Fibroblast of villous mesenchyme (primary cell): ENCODE results near the gene NSDHL. TPM values are rescaled to one million over a fixed set of nuclear protein-coding genes. Genes with fewer than 3 reads are reported as not detected.

ENCODE experiments used
- DNase-seq: peaks from one replicate; pipeline ENCODE4 v3.0.0-alpha.2; 2010; ENCODE audit warnings: low read depth
- H3K4me3 ChIP-seq: 2 replicates; pipeline ENCODE4 v1.5.1; 2011; ENCODE audit warnings: low read depth, mild to moderate bottlenecking, low read length
- total RNA-seq: library from RNA; depleted of rRNA; stranded (reverse); fragments of >200 nt; gene quantifications from 2 replicates; pipeline ENCODE4 v1.2.3, GENCODE V29; 2012
- TF ChIP-seq, protein P1 (sequence below): IDR thresholded peaks from 2 replicates; pipeline ENCODE4 v1.5.1; 2012; ENCODE audit warnings: low read depth, mild to moderate bottlenecking, low read length; ENCODE audit not compliant: insufficient read depth

NSDHL gene
- total RNA-seq, 1 donor = 28.5 TPM

DNA sequence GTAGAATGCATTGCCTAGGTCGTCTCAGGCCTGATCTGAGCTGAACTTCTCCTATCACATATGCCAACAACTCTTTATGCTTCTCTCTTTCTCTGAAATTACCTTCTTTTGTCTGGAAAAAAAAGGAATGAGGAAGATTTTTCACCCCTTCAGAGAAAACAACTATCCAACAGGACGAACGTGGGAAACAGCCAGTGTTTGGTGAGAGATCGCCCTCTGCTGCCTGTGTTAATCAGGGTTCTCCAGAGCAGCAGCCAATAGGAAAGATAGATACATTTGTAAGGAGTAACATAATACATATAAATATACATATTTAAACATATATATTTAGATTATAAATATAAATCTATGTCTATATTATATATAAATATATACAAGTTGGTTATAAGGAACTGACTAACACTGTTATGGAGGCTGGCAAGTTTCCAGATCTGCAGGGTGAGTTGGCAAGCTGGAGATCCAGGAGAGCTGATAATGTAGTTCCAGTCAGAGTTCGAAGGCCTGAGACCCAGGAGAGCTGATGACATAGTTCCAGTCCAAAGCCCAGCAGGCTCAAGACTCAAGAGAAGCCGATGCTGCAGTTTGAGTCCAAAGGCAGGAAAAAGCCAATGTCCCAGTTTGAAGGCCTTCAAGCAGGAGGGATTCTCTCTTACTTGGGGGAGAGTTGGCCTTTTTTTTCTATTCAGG lies 13.6 kb upstream of the NSDHL start:
- TF ChIP-seq, protein P1, sequence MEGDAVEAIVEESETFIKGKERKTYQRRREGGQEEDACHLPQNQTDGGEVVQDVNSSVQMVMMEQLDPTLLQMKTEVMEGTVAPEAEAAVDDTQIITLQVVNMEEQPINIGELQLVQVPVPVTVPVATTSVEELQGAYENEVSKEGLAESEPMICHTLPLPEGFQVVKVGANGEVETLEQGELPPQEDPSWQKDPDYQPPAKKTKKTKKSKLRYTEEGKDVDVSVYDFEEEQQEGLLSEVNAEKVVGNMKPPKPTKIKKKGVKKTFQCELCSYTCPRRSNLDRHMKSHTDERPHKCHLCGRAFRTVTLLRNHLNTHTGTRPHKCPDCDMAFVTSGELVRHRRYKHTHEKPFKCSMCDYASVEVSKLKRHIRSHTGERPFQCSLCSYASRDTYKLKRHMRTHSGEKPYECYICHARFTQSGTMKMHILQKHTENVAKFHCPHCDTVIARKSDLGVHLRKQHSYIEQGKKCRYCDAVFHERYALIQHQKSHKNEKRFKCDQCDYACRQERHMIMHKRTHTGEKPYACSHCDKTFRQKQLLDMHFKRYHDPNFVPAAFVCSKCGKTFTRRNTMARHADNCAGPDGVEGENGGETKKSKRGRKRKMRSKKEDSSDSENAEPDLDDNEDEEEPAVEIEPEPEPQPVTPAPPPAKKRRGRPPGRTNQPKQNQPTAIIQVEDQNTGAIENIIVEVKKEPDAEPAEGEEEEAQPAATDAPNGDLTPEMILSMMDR = peak; percentile 55
- H3K4me3 ChIP-seq = no peak overlapping the region
- peak; percentile 49 for DNase-seq

DNA sequence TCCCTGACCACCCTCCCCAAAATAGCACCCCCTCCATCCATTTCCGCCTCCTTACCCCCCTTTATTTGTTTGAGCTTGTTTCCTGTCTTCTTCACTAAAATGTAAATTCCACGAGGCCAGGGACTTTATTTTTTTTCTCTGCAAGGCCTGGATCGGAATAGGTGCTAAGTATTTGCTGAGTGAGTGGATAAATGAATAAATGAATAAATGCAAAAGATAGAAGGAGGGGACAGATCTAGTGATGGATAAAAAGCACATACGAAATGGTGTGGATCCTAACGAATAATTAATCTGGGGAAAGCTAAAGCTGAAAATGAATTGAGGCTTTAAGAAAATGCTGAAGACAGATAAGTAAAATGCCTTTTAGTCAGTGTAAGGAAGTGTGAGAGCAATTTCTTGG lies 12.5 kb upstream of the NSDHL start:
- no peak overlapping the region for H3K4me3 ChIP-seq
- DNase-seq = no peak
- TF ChIP-seq, protein P1 = no peak

DNA sequence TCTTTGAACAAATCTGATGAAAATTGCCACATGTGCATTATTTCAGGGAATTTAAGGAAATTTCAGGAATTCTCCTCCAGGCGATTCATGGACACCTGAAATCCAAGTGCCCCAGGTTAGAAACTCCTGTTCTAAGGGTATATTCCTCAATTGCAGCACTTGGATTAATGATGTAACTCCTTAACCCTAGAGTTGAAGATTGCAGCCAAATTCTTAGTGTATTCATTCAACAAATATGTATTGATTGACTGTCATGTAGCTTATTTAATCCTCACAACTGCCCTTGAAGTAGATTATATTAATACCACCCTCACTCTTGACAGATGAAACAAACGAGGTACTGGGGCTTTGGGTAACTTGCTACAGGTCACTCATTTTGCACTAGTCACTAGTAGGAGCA lies 11.6 kb upstream of the NSDHL start:
- TF ChIP-seq, protein P1 = no peak
- no peak for DNase-seq
- H3K4me3 ChIP-seq = no peak overlapping the region

DNA sequence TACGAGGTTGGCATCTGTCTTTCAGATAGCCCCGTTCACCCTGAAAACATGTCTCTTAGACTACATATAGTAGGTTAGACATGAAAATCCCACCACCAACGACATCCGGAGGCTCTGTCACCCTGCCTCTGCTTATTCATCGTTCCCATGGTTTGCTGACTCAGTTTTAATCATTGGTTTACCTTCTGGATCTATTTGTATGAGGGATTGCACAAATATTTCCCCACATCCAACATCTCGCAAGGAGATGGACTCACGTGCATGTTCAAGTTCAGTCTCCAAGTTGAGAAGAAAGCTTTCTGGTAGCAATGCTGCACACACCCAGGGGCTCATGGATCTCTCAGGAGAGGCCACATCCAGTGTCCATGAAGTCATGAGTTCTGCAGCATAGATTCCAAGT lies 11.1 kb upstream of the NSDHL start:
- DNase-seq = peak; percentile 16
- H3K4me3 ChIP-seq = no peak overlapping the region
- TF ChIP-seq, protein P1 = no peak

DNA sequence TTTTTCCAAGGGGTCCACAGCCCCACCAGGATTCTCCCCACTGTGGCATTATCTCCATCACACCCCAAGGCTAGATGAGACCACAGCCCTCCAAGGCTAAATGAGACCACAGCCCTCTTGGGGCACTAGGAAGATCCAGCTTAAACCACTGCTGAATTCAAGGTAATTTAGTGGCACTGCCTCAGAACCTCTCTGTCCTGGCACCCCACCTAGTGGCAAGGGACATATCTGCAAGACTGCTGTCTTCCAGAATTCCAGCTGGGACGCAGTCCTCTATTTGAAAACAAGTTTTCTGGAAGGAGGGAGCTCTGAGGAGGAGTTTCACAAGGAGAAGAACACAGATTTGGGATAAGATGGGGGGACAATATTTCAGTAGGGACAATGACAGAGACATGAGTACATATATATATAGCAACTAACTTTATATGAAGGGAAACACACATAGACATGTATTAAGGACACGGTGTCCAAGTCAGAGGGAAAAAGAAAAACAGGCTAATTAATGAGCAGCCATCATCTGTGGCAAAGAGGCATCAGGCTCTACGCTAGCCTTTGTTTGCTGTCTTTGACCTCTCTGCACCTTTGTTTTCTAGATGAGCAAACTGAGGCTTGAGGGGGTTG lies 9.6 kb upstream of the NSDHL start:
- H3K4me3 ChIP-seq = no peak overlapping the region
- TF ChIP-seq, protein P1 = peak; percentile 70
- DNase-seq = peak; percentile 42

DNA sequence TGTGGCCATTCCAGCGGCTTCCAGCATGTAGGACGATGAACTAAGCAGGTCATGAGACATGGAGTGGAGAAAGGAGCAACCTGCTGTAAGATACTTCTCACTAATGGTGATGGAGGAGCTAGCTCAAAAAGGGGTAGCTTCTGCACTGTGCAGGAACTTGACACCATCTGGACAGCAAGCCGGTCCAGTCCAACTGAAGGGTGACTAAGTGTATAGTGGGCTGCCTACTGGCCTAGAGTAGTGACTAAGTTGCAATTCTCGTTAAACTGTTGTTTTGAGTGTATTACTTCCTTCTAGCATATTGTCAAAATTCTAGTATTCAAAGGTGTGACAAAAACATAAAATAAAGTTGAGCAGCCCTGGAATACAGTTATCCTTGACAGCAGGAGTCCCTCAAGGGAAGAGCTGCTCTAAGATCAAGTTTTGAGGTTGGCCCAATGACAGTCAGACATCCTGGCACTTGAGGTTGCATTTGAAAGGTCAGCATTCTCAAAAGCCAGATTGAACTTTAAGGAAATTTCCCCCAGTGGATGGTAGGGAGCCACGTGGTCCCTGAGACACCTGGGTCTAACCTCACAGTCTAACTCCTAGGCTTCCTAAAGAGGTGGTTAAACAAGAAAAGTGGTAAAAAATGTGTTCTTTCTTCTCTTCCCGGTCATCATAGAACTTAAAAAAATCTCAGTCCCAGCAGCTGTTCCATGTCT lies 8.3 kb upstream of the NSDHL start:
- TF ChIP-seq, protein P1 = no peak
- no peak overlapping the region for H3K4me3 ChIP-seq
- DNase-seq = no peak
